AG04449 (cell line): ENCODE data around the gene ENPP5.

Experiments used
- CTCF ChIA-PET: fragments of 350-600 bp; formaldehyde crosslinking; extraction: SDS; loops from one replicate; lab custom pipeline; 2021; ENCODE audit warnings: antibody characterized with exemption; lab: Yijun Ruan, JAX
- POLR2A ChIA-PET: fragments of 400-600, 350-600 bp; formaldehyde crosslinking; extraction: SDS; loops from one replicate; lab custom pipeline; 2020; ENCODE audit warnings: antibody characterized with exemption, inconsistent platforms; lab: Yijun Ruan, JAX
- DNase-seq: peaks from one replicate; pipeline ENCODE4 v3.0.0-alpha.2; 2010; ENCODE audit warnings: low read depth, low spot score
- H3K4me3 ChIP-seq: 2 replicates; pipeline ENCODE4 v1.5.1; 2011; ENCODE audit warnings: low read depth, mild to moderate bottlenecking, control low read depth, low read length
- CTCF ChIP-seq: IDR thresholded peaks from one replicate; pipeline ENCODE4 v1.5.1; 2011; ENCODE audit warnings: mild to moderate bottlenecking, moderate library complexity, low read length, control low read depth, inconsistent platforms; ENCODE audit not compliant: insufficient read depth; ENCODE audit errors: missing control alignments

ENPP5 gene

GRCh38 chr6:46215777-46216176 is 45.0 kb upstream of the ENPP5 start:
- DNase-seq = no peak
- POLR2A ChIA-PET = no interaction called here
- H3K4me3 ChIP-seq = no peak overlapping the region
- TF ChIP-seq CTCF = no peak
- CTCF ChIA-PET = no interaction called here

GRCh38 chr6:46215213-46215612 is 44.4 kb upstream of the ENPP5 start:
- no peak for TF ChIP-seq CTCF
- H3K4me3 ChIP-seq = no peak overlapping the region
- ChIA-PET CTCF (interaction anchor here (1.3 kb wide), 1 partner anchor 196 kb away, joined by 6 read pairs; no protein-coding TSS in a partner anchor), POLR2A (no interaction called here)
- no peak for DNase-seq

- no peak for TF ChIP-seq CTCF
- ChIA-PET CTCF (no interaction called here), POLR2A (no interaction called here)
- no peak overlapping the region for H3K4me3 ChIP-seq
- DNase-seq = no peak
These were observed 41.1 kb upstream of the ENPP5 start for GRCh38 chr6:46211917-46212316.

- ChIA-PET POLR2A (no interaction called here), CTCF (no interaction called here)
- no peak overlapping the region for H3K4me3 ChIP-seq
- TF ChIP-seq CTCF = no peak
- no peak for DNase-seq
These were observed 39.5 kb upstream of the ENPP5 start for GRCh38 chr6:46210294-46210693.

GRCh38 chr6:46208303-46208702 is 37.5 kb upstream of the ENPP5 start:
- ChIA-PET CTCF (interaction anchor here (0.6 kb wide), 1 partner anchor 305 kb away, joined by 4 read pairs; no protein-coding TSS in a partner anchor), POLR2A (no interaction called here)
- no peak for TF ChIP-seq CTCF
- no peak overlapping the region for H3K4me3 ChIP-seq
- DNase-seq = no peak

- H3K4me3 ChIP-seq = no peak overlapping the region
- ChIA-PET POLR2A (no interaction called here), CTCF (no interaction called here)
- DNase-seq = no peak
- no peak for TF ChIP-seq CTCF
These were observed 36.4 kb upstream of the ENPP5 start for GRCh38 chr6:46207174-46207573.
